ENCODE measurements around the gene NFATC2IP. TPM values are rescaled to one million over a fixed set of nuclear protein-coding genes. Genes with fewer than 3 reads are reported as not detected.

NFATC2IP gene
- total RNA-seq, result 96.2 TPM
- polyA plus RNA-seq, result 10 to 100 TPM; 22.9 to 30.3 (median 24.9) TPM

- Mint-ChIP-seq H3K27ac (peak within 1 kb of the TSS; percentile 80 to 95 (median 95)), H3K36me3 (peaks cover 11% of the 10 kb centered on the region), H3K4me3 (peak within 1 kb of the TSS; percentile 90 to 98 (median 94)), H3K4me1 (peaks cover 5 to 40% (median 25%) of the 10 kb centered on the region in 4 donors), H3K27me3 (peaks cover 1% of the 10 kb centered on the region), H3K9me3 (peaks cover 0 to 2% (median 0%) of the 10 kb centered on the region in 7 donors)
- Histone ChIP-seq H3K4me3 (ENCODE audit: low read depth, low read length) (peak within 1 kb of the TSS; percentile 67), H3K4me1 (ENCODE audit: control insufficient read depth, insufficient read depth, low read length, poor library complexity, severe bottlenecking) (peaks cover 27% of the 10 kb centered on the region), H3K27ac (ENCODE audit: insufficient read depth, low read length, poor library complexity, severe bottlenecking) (peak within 1 kb of the TSS; percentile 74), H3K9me3 (ENCODE audit: control insufficient read depth in 2 of 2, low read length in 2 of 2) (no peaks in the 10 kb centered on the region), H3K27me3 (ENCODE audit: control insufficient read depth, insufficient read depth, low read length) (no peaks in the 10 kb centered on the region), H3K36me3 (ENCODE audit: control insufficient read depth, insufficient read depth, low read length) (peaks cover 22% of the 10 kb centered on the region)
- peak; percentile 99 to 100 (median 100) for DNase-seq
- peak; percentile 96 to 97 for ATAC-seq (ENCODE audit: low read depth in 2 of 2)
Observed at GRCh38 chr16:28950648-28951409, at the start of gene NFATC2IP. NFATC2IP (plus strand) TSS chr16:28950937; CDS start chr16:28951012, 75 bp downstream.

DNA sequence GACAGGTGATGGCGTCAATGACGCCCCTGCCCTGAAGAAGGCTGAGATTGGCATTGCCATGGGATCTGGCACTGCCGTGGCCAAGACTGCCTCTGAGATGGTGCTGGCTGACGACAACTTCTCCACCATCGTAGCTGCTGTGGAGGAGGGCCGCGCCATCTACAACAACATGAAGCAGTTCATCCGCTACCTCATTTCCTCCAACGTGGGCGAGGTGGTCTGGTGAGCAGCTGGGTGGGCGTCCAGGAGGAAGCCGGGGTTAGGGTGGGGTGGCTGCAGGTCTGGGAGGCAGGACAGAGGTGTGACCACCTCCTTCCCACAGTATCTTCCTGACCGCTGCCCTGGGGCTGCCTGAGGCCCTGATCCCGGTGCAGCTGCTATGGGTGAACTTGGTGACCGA, 48.9 kb upstream of the NFATC2IP start:
- DNase-seq, result no peak
- H3K4me1 Mint-ChIP-seq, result no peaks in the 10 kb centered on the region
- no peaks in the 10 kb centered on the region for H3K36me3 ChIP-seq (ENCODE audit: control insufficient read depth, insufficient read depth, low read length)
- H3K27ac ChIP-seq (ENCODE audit: insufficient read depth, low read length, poor library complexity, severe bottlenecking), result no peak overlapping the region
- no peaks in the 10 kb centered on the region for H3K9me3 Mint-ChIP-seq
- no peaks in the 10 kb centered on the region for H3K36me3 Mint-ChIP-seq
- no peaks in the 10 kb centered on the region for H3K27me3 Mint-ChIP-seq
- ATAC-seq (ENCODE audit: low read depth in 2 of 2), result no peak
- H3K4me3 Mint-ChIP-seq, result no peak overlapping the region
- no peaks in the 10 kb centered on the region for H3K4me1 ChIP-seq (ENCODE audit: control insufficient read depth, insufficient read depth, low read length, poor library complexity, severe bottlenecking)
- H3K27me3 ChIP-seq (ENCODE audit: control insufficient read depth, insufficient read depth, low read length), result no peaks in the 10 kb centered on the region
- H3K4me3 ChIP-seq (ENCODE audit: low read depth, low read length), result no peak overlapping the region
- no peaks in the 10 kb centered on the region for H3K9me3 ChIP-seq (ENCODE audit: control insufficient read depth in 2 of 2, low read length in 2 of 2)
- H3K27ac Mint-ChIP-seq, result no peak overlapping the region

DNA sequence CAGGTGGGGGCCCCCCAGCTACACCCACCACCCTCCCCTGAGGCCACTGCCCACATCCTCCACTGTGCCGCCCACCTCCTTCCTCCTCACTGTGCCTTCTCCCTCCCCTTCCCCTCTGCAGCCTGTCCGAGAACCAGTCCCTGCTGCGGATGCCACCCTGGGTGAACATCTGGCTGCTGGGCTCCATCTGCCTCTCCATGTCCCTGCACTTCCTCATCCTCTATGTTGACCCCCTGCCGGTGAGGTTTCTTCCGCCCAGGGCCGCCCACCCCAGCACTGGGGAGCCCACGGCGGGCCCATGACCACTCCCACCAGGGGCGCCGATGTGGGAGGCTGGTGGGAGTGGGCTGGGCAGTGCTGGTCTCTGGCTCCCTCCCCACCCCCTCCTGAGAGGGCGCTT, 47.8 kb upstream of the NFATC2IP start:
- Histone ChIP-seq H3K36me3 (ENCODE audit: control insufficient read depth, insufficient read depth, low read length) (no peaks in the 10 kb centered on the region), H3K9me3 (ENCODE audit: control insufficient read depth in 2 of 2, low read length in 2 of 2) (no peaks in the 10 kb centered on the region), H3K27ac (ENCODE audit: insufficient read depth, low read length, poor library complexity, severe bottlenecking) (no peak overlapping the region), H3K27me3 (ENCODE audit: control insufficient read depth, insufficient read depth, low read length) (no peaks in the 10 kb centered on the region), H3K4me3 (ENCODE audit: low read depth, low read length) (no peak overlapping the region), H3K4me1 (ENCODE audit: control insufficient read depth, insufficient read depth, low read length, poor library complexity, severe bottlenecking) (no peaks in the 10 kb centered on the region)
- Mint-ChIP-seq H3K4me1 (no peaks in the 10 kb centered on the region), H3K4me3 (no peak overlapping the region), H3K9me3 (no peaks in the 10 kb centered on the region), H3K36me3 (no peaks in the 10 kb centered on the region), H3K27me3 (no peaks in the 10 kb centered on the region), H3K27ac (no peak overlapping the region)
- DNase-seq (no peak), ATAC-seq (ENCODE audit: low read depth in 2 of 2) (no peak)

DNA sequence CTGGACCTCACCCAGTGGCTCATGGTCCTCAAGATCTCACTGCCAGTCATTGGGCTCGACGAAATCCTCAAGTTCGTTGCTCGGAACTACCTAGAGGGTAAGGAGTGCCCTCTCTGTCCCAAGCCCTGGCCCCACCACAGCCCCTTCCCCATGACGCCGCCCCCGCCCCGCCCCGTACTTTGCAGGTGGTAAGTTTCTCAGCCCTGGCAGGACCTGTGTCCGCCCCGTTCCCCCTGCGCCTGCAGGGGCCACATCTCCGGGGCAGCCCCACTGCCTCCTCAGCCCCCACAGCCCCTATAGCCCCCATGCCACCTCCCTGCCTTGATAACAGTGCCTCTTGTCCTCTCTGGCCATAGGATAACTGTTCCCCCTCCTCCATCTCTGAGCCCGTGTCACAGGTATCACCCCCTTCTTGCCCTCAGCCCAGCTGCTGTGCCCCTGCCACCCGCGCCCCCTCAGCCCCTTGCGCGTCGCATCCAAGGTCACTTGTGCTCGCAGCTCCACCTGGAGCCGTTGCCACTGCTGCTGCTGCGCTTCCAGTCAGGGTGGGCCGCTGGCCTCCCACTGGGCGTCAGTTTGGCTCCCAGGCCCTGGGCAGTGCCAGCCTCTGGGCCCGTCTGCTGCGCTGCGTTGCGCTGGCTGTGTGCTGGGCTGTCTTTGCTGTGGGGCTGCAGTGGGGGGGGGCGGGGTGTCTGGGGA, 47.2 kb upstream of the NFATC2IP start:
- Mint-ChIP-seq H3K27me3 (no peaks in the 10 kb centered on the region), H3K9me3 (no peaks in the 10 kb centered on the region), H3K4me3 (no peak overlapping the region), H3K4me1 (no peaks in the 10 kb centered on the region), H3K36me3 (no peaks in the 10 kb centered on the region), H3K27ac (no peak overlapping the region)
- DNase-seq (no peak), ATAC-seq (ENCODE audit: low read depth in 2 of 2) (no peak)
- H3K36me3 ChIP-seq (ENCODE audit: control insufficient read depth, insufficient read depth, low read length), result no peaks in the 10 kb centered on the region
- H3K27me3 ChIP-seq (ENCODE audit: control insufficient read depth, insufficient read depth, low read length), result no peaks in the 10 kb centered on the region
- H3K9me3 ChIP-seq (ENCODE audit: control insufficient read depth in 2 of 2, low read length in 2 of 2), result no peaks in the 10 kb centered on the region
- H3K4me1 ChIP-seq (ENCODE audit: control insufficient read depth, insufficient read depth, low read length, poor library complexity, severe bottlenecking), result no peaks in the 10 kb centered on the region
- H3K27ac ChIP-seq (ENCODE audit: insufficient read depth, low read length, poor library complexity, severe bottlenecking), result no peak overlapping the region
- no peak overlapping the region for H3K4me3 ChIP-seq (ENCODE audit: low read depth, low read length)

DNA sequence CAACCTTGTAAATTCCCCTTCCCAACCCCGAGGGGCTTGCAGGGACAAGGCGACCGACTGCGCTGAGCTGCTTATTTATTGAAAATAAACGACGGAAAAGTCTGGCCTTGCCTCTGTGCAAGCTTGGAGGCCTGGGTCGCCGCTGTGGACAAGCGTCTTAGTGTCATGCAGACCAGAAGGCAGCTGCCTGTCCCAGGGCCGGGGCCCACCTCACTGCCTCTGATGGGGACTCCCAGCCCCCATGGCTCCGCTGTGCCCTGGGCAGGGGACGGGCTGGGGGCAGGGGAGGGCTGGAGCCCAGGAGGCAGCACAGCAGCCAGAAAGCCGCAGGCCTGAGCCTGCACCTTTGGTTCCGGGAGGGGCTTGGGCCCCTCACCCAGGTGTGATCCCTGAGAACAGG, 46.4 kb upstream of the NFATC2IP start:
- Histone ChIP-seq H3K4me3 (ENCODE audit: low read depth, low read length) (no peak overlapping the region), H3K27me3 (ENCODE audit: control insufficient read depth, insufficient read depth, low read length) (no peaks in the 10 kb centered on the region), H3K36me3 (ENCODE audit: control insufficient read depth, insufficient read depth, low read length) (no peaks in the 10 kb centered on the region), H3K27ac (ENCODE audit: insufficient read depth, low read length, poor library complexity, severe bottlenecking) (no peak overlapping the region), H3K9me3 (ENCODE audit: control insufficient read depth in 2 of 2, low read length in 2 of 2) (no peaks in the 10 kb centered on the region), H3K4me1 (ENCODE audit: control insufficient read depth, insufficient read depth, low read length, poor library complexity, severe bottlenecking) (no peaks in the 10 kb centered on the region)
- Mint-ChIP-seq H3K9me3 (no peaks in the 10 kb centered on the region), H3K27me3 (no peaks in the 10 kb centered on the region), H3K4me1 (no peaks in the 10 kb centered on the region), H3K36me3 (no peaks in the 10 kb centered on the region), H3K27ac (no peak overlapping the region), H3K4me3 (no peak overlapping the region)
- ATAC-seq (ENCODE audit: low read depth in 2 of 2) (no peak), DNase-seq (no peak)

DNA sequence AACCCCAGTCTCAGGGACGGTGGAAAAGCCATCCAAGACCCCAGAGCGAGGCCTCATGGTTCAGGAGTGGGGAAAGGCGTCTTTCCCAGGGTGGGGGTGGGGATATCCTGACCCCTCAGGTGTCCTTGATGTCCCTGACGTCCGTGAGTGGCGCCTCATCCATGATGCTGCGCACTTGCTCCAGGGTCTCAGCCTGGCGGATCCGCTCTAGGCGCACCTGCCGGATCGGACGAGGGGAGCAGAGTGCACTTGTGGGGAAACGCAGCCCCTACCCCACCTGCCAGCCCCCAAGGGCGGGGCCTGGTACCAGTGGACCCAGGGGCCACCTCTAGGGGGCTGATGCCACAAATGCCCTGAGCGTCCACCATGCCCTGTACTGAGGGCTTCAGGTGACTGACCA, 45.9 kb upstream of the NFATC2IP start:
- Histone ChIP-seq H3K4me3 (ENCODE audit: low read depth, low read length) (no peak overlapping the region), H3K36me3 (ENCODE audit: control insufficient read depth, insufficient read depth, low read length) (no peaks in the 10 kb centered on the region), H3K9me3 (ENCODE audit: control insufficient read depth in 2 of 2, low read length in 2 of 2) (no peaks in the 10 kb centered on the region), H3K27ac (ENCODE audit: insufficient read depth, low read length, poor library complexity, severe bottlenecking) (no peak overlapping the region), H3K27me3 (ENCODE audit: control insufficient read depth, insufficient read depth, low read length) (no peaks in the 10 kb centered on the region), H3K4me1 (ENCODE audit: control insufficient read depth, insufficient read depth, low read length, poor library complexity, severe bottlenecking) (no peaks in the 10 kb centered on the region)
- Mint-ChIP-seq H3K4me1 (no peaks in the 10 kb centered on the region), H3K27me3 (no peaks in the 10 kb centered on the region), H3K27ac (no peak overlapping the region), H3K36me3 (no peaks in the 10 kb centered on the region), H3K9me3 (no peaks in the 10 kb centered on the region), H3K4me3 (no peak overlapping the region)
- DNase-seq (no peak), ATAC-seq (ENCODE audit: low read depth in 2 of 2) (no peak)

- Mint-ChIP-seq H3K27ac (no peak overlapping the region), H3K9me3 (no peaks in the 10 kb centered on the region), H3K4me1 (no peaks in the 10 kb centered on the region), H3K27me3 (no peaks in the 10 kb centered on the region), H3K36me3 (peaks cover 4% of the 10 kb centered on the region), H3K4me3 (no peak overlapping the region)
- DNase-seq (no peak), ATAC-seq (ENCODE audit: low read depth in 2 of 2) (no peak)
- Histone ChIP-seq H3K9me3 (ENCODE audit: control insufficient read depth in 2 of 2, low read length in 2 of 2) (no peaks in the 10 kb centered on the region), H3K4me3 (ENCODE audit: low read depth, low read length) (no peak overlapping the region), H3K27ac (ENCODE audit: insufficient read depth, low read length, poor library complexity, severe bottlenecking) (no peak overlapping the region), H3K27me3 (ENCODE audit: control insufficient read depth, insufficient read depth, low read length) (no peaks in the 10 kb centered on the region), H3K36me3 (ENCODE audit: control insufficient read depth, insufficient read depth, low read length) (no peaks in the 10 kb centered on the region), H3K4me1 (ENCODE audit: control insufficient read depth, insufficient read depth, low read length, poor library complexity, severe bottlenecking) (no peaks in the 10 kb centered on the region)
Observed at GRCh38 chr16:28905229-28905754, 45.4 kb upstream of the NFATC2IP start.

Measured in CD4-positive, CD25-positive, alpha-beta regulatory T cell (primary cell).